Activated CD4-positive, alpha-beta memory T cell treated with anti-CD3 and anti-CD28 coated beads for 36 hours (primary cell): Measurements from ENCODE around the gene FAM83F. TPM values are rescaled to one million over a fixed set of nuclear protein-coding genes. Genes with fewer than 3 reads are reported as not detected.

Experiments
- CTCF ChIA-PET: fragments of 350-600 bp; sonication (Branson Sonifier 250); formaldehyde crosslinking; loops from one replicate; lab custom pipeline; 2021; ENCODE audit warnings: antibody characterized with exemption, inconsistent platforms; lab: Charles Lee
- POLR2A ChIA-PET: fragments of 350-600 bp; sonication (Branson Sonifier 250); formaldehyde crosslinking; loops from one replicate; lab custom pipeline; 2021; ENCODE audit warnings: antibody characterized with exemption; lab: Charles Lee
- DNase-seq: peaks from one replicate; pipeline ENCODE4 v3.0.0-alpha.2; 2020
- H3K27ac Mint-ChIP-seq: one replicate; pipeline ENCODE4 v1.8.0; 2021; ENCODE audit warnings: mixed read lengths
- H3K27me3 Mint-ChIP-seq: one replicate; pipeline ENCODE4 v1.8.0; 2021; ENCODE audit warnings: mixed read lengths
- H3K36me3 Mint-ChIP-seq: one replicate; pipeline ENCODE4 v1.8.0; 2021; ENCODE audit warnings: mixed read lengths
- H3K4me1 Mint-ChIP-seq: one replicate; pipeline ENCODE4 v1.8.0; 2021; ENCODE audit warnings: low read depth, mixed read lengths
- H3K4me3 Mint-ChIP-seq: one replicate; pipeline ENCODE4 v1.8.0; 2021; ENCODE audit warnings: mild to moderate bottlenecking, mixed read lengths
- H3K9me3 Mint-ChIP-seq: one replicate; pipeline ENCODE4 v1.8.0; 2021; ENCODE audit warnings: mixed read lengths
- intact Hi-C: fragments of 100-400 bp; cut with micrococcal nuclease; formaldehyde crosslinking; loops from one replicate; pipeline ENCODE4 v1.15.1; 2023
- total RNA-seq, 2 experiments: library from RNA; stranded (reverse); gene quantifications; one replicate each; pipeline ENCODE4 v1.2.3, GENCODE V29; 2021

Gene FAM83F
- total RNA-seq, 2 experiments from 2014 or later = 0.26 to 0.41 TPM

DNA sequence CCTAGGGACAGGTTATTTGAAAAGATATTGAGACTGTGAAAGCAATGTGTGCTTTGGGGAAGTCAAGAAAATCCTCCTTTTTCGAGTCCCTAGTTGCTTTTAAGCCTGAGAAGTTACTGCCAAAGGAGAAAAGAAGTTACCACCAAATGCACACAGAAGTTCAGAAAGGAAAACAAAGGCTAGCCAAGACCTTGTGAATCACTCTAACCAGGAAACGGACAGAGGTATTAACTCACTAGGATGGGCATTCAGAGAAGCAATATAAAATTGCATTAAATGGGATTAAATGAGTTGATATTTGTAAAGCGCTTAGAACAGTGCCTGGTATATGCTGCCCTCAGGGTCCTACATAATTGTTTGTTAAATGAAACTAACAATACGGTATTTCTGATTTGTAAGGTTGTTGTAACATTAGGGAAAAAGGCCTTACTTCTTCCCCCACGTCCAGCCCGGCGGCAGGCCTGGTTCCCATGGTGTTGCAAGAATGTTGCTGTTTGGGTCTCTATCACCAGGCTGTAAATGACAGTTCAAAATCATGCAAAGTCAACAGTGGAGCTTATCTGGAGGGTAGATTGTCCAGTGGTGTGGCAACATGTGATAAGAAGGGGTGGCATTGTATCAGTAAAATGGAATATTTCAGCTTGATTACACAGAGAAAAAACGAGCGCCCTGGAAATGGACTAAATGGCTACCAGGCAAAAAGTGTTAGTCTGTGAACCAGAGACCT is 27.5 kb upstream of the FAM83F start:
- Mint-ChIP-seq H3K36me3 (peaks cover 45% of the 10 kb centered on the region), H3K4me3 (no peak overlapping the region), H3K27me3 (no peaks in the 10 kb centered on the region), H3K27ac (no peak overlapping the region), H3K4me1 (peaks cover 10% of the 10 kb centered on the region), H3K9me3 (no peaks in the 10 kb centered on the region)
- CTCF ChIA-PET = no interaction called here
- intact Hi-C loops = no loop called here
- POLR2A ChIA-PET = no interaction called here
- DNase-seq = no peak

GRCh38 chr22:39967996-39968972 is 26.5 kb upstream of the FAM83F start:
- ChIA-PET POLR2A (no interaction called here), CTCF (interaction anchor here (0.8 kb wide), 1 partner anchor 57 kb away, joined by 3 read pairs; no protein-coding TSS in a partner anchor)
- H3K27ac Mint-ChIP-seq = no peak overlapping the region
- H3K4me3 Mint-ChIP-seq = no peak overlapping the region
- H3K9me3 Mint-ChIP-seq = no peaks in the 10 kb centered on the region
- DNase-seq = no peak
- intact Hi-C loops = no loop called here
- peaks cover 43% of the 10 kb centered on the region for H3K36me3 Mint-ChIP-seq
- no peaks in the 10 kb centered on the region for H3K27me3 Mint-ChIP-seq
- peaks cover 7% of the 10 kb centered on the region for H3K4me1 Mint-ChIP-seq

DNA sequence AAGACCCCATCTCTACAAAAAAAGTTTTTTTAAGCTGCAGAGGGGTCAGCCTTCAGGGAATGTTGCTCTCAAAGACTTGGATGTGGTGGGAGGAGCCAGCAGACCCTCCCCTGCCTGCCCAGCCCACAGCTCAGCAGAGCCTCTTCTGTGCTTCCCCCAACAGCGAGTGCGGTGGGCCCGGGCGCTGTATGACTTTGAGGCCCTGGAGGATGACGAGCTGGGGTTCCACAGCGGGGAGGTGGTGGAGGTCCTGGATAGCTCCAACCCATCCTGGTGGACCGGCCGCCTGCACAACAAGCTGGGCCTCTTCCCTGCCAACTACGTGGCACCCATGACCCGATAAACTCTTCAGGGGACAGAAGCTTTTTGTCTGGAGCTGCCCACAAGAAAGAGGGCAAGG is 24.0 kb upstream of the FAM83F start:
- no peak for DNase-seq
- intact Hi-C loops = no loop called here
- POLR2A ChIA-PET = no interaction called here
- H3K9me3 Mint-ChIP-seq = no peaks in the 10 kb centered on the region
- CTCF ChIA-PET = interaction anchor here (1.3 kb wide), 1 partner anchor 437 kb away, joined by 4 read pairs; no protein-coding TSS in a partner anchor
- H3K27ac Mint-ChIP-seq = no peak overlapping the region
- H3K36me3 Mint-ChIP-seq = peaks cover 36% of the 10 kb centered on the region
- no peaks in the 10 kb centered on the region for H3K27me3 Mint-ChIP-seq
- H3K4me1 Mint-ChIP-seq = peaks cover 1% of the 10 kb centered on the region
- no peak overlapping the region for H3K4me3 Mint-ChIP-seq

DNA sequence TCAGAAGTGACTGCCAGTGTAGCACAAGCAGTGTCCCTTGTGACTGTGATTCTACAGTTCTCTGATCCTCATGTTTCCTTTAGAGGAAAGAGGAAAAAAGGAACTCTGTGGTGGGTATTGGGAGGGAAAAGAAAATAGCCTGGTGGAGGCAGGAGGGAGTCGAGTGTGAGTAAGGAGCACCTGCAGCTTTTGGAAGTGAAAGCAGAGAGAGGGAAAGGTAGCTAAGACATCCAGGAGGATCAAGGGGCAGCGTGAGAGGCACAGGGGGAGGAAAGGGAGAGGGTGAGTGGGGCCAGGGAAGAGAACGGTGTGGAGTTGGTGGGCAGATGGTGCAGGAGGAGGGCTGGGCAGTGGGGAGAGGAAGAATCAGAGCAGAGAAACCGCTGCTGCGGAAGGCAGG is 22.1 kb upstream of the FAM83F start:
- no peaks in the 10 kb centered on the region for H3K27me3 Mint-ChIP-seq
- ChIA-PET POLR2A (no interaction called here), CTCF (interaction anchor here (0.9 kb wide), 1 partner anchor 52 kb away, joined by 3 read pairs; no protein-coding TSS in a partner anchor)
- H3K27ac Mint-ChIP-seq = no peak overlapping the region
- intact Hi-C loops = no loop called here
- H3K9me3 Mint-ChIP-seq = no peaks in the 10 kb centered on the region
- no peaks in the 10 kb centered on the region for H3K4me1 Mint-ChIP-seq
- H3K36me3 Mint-ChIP-seq = peaks cover 28% of the 10 kb centered on the region
- H3K4me3 Mint-ChIP-seq = no peak overlapping the region
- DNase-seq = no peak

GRCh38 chr22:39973656-39974055 is 21.1 kb upstream of the FAM83F start:
- ChIA-PET POLR2A (no interaction called here), CTCF (interaction anchor here (0.9 kb wide), 1 partner anchor 51 kb away, joined by 3 read pairs; no protein-coding TSS in a partner anchor)
- H3K4me1 Mint-ChIP-seq = no peaks in the 10 kb centered on the region
- peaks cover 28% of the 10 kb centered on the region for H3K36me3 Mint-ChIP-seq
- intact Hi-C loops = no loop called here
- H3K9me3 Mint-ChIP-seq = no peaks in the 10 kb centered on the region
- no peaks in the 10 kb centered on the region for H3K27me3 Mint-ChIP-seq
- no peak for DNase-seq
- H3K27ac Mint-ChIP-seq = no peak overlapping the region
- H3K4me3 Mint-ChIP-seq = no peak overlapping the region

DNA sequence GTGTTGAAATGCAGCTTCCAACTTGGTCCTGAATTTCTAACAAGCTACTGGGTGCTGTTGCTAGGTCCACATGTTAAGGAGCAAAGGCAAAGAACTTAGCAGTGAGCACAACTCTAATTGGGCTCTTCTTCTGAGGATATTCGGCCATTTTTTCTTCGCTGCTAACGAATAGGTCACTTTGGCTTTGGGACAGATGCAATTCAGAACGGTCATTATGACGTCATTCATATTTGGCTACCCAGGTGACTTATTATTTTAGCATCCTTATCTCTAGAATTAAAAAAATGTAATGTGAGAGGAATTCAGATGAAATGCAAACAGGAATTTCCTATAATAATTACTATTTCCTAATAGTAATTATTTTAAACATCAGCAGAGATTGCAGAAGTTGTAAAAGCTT is 20.7 kb upstream of the FAM83F start:
- DNase-seq = no peak
- no peak overlapping the region for H3K27ac Mint-ChIP-seq
- H3K9me3 Mint-ChIP-seq = no peaks in the 10 kb centered on the region
- H3K36me3 Mint-ChIP-seq = peaks cover 24% of the 10 kb centered on the region
- H3K27me3 Mint-ChIP-seq = no peaks in the 10 kb centered on the region
- no peak overlapping the region for H3K4me3 Mint-ChIP-seq
- CTCF ChIA-PET = interaction anchor here (3.2 kb wide), 1 partner anchor 51 kb away, joined by 9 read pairs; no protein-coding TSS in a partner anchor
- POLR2A ChIA-PET = no interaction called here
- H3K4me1 Mint-ChIP-seq = peaks cover 4% of the 10 kb centered on the region
- intact Hi-C loops = no loop called here

DNA sequence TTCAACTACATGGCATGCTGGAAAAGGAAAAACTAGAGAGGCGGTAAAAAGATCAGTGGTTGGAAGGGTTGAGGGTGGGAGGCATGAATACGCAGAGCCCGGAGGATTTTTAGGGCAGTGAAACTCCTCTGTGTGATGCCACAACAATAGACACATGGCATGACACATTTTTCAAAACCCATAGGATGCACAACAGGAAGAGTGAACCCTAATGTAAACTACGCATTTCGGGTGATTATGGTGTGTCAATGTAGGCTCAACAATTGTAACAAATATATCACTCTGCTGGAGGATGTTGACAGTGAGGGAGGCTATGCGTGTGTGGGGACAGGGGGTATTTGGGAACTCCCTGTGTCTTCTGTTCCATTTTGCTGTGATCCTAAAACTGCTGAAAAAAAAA is 15.7 kb upstream of the FAM83F start:
- Mint-ChIP-seq H3K27me3 (no peaks in the 10 kb centered on the region), H3K36me3 (peaks cover 2% of the 10 kb centered on the region), H3K4me1 (peaks cover 19% of the 10 kb centered on the region), H3K27ac (no peak overlapping the region), H3K4me3 (no peak overlapping the region), H3K9me3 (no peaks in the 10 kb centered on the region)
- no peak for DNase-seq
- POLR2A ChIA-PET = no interaction called here
- CTCF ChIA-PET = no interaction called here
- intact Hi-C loops = no loop called here

DNA sequence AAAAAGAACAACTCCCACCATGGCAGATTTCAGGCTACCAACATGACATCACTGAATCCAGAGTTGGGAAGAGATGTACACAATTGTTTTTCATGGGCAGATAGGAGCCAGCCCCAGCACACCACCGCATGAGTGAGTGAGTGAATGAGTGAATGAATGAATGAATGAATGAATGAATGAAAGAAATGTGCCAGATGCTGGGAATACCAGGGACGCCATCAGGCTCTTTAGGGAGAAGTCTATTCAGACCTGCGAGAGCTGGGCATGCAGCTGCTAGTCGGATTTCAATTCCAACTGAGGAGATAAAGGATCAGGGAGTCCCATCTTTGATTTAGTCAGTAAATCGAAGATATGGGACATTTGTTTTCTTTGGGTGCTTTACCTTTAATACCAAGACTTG is 15.3 kb upstream of the FAM83F start:
- DNase-seq = no peak
- CTCF ChIA-PET = no interaction called here
- Mint-ChIP-seq H3K27ac (no peak overlapping the region), H3K4me3 (no peak overlapping the region), H3K4me1 (peaks cover 19% of the 10 kb centered on the region), H3K36me3 (peaks cover 2% of the 10 kb centered on the region), H3K27me3 (no peaks in the 10 kb centered on the region), H3K9me3 (no peaks in the 10 kb centered on the region)
- intact Hi-C loops = no loop called here
- POLR2A ChIA-PET = no interaction called here

- DNase-seq = no peak
- intact Hi-C loops = no loop called here
- POLR2A ChIA-PET = no interaction called here
- no peaks in the 10 kb centered on the region for H3K27me3 Mint-ChIP-seq
- CTCF ChIA-PET = no interaction called here
- H3K4me1 Mint-ChIP-seq = peaks cover 19% of the 10 kb centered on the region
- H3K9me3 Mint-ChIP-seq = no peaks in the 10 kb centered on the region
- H3K4me3 Mint-ChIP-seq = no peak overlapping the region
- no peaks in the 10 kb centered on the region for H3K36me3 Mint-ChIP-seq
- H3K27ac Mint-ChIP-seq = no peak overlapping the region
These were observed 14.2 kb upstream of the FAM83F start for GRCh38 chr22:39980596-39980995.

- no peaks in the 10 kb centered on the region for H3K9me3 Mint-ChIP-seq
- intact Hi-C loops = no loop called here
- H3K36me3 Mint-ChIP-seq = no peaks in the 10 kb centered on the region
- POLR2A ChIA-PET = no interaction called here
- H3K27me3 Mint-ChIP-seq = no peaks in the 10 kb centered on the region
- no peak overlapping the region for H3K27ac Mint-ChIP-seq
- H3K4me1 Mint-ChIP-seq = peaks cover 19% of the 10 kb centered on the region
- DNase-seq = no peak
- CTCF ChIA-PET = no interaction called here
- H3K4me3 Mint-ChIP-seq = no peak overlapping the region
These were observed 11.4 kb upstream of the FAM83F start for GRCh38 chr22:39983346-39983745.

DNA sequence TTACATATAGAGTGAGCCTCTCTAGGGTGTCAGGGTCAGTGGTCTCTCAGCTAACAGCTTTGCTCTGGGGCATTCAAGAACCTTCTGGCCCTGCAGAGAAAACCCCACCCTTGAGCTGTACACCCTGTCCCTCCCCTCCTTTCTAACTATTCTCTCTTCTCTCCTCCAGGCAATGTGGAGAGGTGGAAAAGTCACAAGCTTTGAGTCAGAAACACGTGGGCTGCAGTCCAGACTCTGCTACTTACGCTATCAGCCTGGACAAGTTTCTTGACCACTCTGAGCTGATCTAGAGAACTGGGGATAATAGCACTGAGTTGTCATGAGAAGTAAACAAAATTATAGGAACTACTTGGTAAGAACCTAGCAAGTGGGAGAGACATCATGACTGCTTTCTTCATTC is 10.7 kb upstream of the FAM83F start:
- Mint-ChIP-seq H3K4me1 (peaks cover 15% of the 10 kb centered on the region), H3K27ac (no peak overlapping the region), H3K27me3 (no peaks in the 10 kb centered on the region), H3K4me3 (no peak overlapping the region), H3K36me3 (no peaks in the 10 kb centered on the region), H3K9me3 (no peaks in the 10 kb centered on the region)
- CTCF ChIA-PET = interaction anchor here (0.8 kb wide), 1 partner anchor 35 kb away, joined by 5 read pairs; no protein-coding TSS in a partner anchor
- intact Hi-C loops = no loop called here
- POLR2A ChIA-PET = no interaction called here
- DNase-seq = no peak

- Mint-ChIP-seq H3K36me3 (no peaks in the 10 kb centered on the region), H3K9me3 (no peaks in the 10 kb centered on the region), H3K4me3 (no peak overlapping the region), H3K27ac (no peak overlapping the region), H3K4me1 (peaks cover 10% of the 10 kb centered on the region), H3K27me3 (no peaks in the 10 kb centered on the region)
- intact Hi-C loops = no loop called here
- ChIA-PET POLR2A (no interaction called here), CTCF (interaction anchor here (0.8 kb wide), 1 partner anchor 36 kb away, joined by 5 read pairs; no protein-coding TSS in a partner anchor)
- no peak for DNase-seq
These were observed 10.0 kb upstream of the FAM83F start for GRCh38 chr22:39984746-39985145.
